NOMO-1 treated with DMSO at 0.1 percent for 48 hours (cell line): Measurements from ENCODE around the gene NRCAM.
A peak's percentile ranks its signal among the peaks of the same experiment; 100 is the strongest.
"Not testable (repeated sequence)": the region's sequence is repeated elsewhere in the genome, so short reads cannot be mapped to it uniquely, and the experiment has no call there.

Source experiments
- DNase-seq: peaks from one replicate; lab custom pipeline; 2025; ENCODE audit not compliant: unreplicated experiment; lab: John Stamatoyannopoulos, UW

NRCAM gene

DNA sequence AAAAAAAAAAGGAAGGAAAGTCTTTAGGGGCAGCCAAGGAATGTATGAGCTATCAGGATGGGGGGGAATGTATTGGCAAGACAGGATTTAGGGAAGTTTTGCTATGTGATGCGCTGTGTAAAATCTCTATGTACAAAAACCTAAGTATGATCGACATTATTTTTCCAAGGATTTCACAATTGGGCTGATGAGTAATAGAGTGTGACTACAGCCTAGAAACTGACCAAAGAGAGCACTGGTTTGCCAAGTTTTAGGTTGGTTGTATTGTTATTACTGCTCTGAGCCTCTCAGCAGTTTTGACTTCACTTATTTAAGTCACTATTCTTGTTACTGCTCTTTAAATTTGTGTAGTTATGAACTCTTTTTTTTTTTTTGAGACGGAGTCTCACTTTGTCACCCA is 107.3 kb downstream of the NRCAM start:
- no peak for DNase-seq

DNA sequence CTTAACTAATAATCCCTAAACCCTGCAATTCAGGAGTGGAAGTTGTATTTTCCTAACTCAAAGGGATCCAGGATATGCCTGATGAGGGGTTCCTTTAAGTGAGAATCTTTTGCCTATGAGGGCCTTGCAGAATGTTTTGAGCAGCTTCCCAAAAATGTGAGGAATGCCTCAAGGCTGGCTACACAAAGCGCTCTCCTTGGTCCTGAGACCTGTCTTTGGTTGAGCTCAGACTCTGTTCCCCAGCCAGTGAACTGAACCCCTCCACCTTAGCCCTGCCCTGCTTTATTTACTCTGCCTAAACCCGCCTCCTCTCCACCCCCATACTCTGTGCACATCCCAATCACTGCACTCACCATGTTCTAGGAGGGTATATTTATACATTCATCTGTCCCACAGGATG is 108.6 kb downstream of the NRCAM start:
- no peak for DNase-seq

DNA sequence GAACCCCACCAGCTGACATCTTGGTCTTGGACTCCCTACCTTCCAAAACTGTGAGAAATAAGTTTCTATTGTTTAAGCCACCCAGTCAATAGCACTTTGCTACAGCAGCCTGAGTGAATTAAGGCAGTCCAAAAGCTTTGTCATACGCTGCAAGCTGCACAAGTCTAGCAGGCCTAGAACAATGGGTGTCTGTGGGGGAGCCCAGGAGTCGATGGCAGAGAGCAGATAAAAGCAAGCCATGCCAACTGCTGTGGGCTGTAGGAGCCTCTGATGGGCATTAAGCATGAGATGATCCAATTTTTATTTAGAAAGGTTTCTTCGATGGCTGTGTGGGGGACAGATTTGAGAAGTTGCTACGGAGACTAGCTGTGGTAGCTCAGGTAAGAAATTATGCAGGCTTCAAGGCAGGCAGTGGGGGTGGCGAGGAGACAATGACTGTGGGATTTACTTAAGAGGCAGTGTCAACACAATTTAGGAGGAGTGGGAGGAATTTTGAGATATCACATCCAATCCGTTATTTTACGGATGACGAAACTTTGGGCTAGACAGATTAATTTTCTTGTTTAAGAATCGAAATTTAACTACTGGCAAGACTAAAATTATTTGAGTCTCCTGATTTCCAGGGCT is 110.4 kb downstream of the NRCAM start:
- no peak for DNase-seq

DNA sequence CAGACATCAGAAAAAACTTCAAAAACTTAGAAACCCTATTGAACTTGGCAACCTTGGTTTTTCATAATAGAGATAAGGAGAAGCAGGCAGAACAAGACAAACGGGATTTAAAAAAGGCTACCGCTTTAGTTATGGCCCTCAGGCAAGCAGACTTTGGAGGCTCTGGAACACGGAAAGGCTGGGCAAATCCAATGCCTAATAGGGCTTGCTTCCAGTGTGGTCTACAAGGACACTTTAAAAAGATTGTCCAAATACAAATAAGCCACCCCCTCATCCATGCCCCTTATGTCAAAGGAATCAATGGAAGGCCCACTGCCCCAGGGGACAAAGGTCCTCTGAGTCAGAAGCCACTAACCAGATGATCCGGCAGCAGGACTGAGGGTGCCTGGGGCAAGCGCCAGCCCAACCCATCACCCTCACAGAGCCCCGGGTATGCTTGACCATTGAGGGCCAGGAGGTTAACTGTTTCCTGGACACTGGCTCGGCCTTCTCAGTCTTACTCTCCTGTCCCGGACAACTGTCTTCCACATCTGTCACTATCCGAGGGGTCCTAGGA is 115.3 kb downstream of the NRCAM start:
- no peak for DNase-seq

DNA sequence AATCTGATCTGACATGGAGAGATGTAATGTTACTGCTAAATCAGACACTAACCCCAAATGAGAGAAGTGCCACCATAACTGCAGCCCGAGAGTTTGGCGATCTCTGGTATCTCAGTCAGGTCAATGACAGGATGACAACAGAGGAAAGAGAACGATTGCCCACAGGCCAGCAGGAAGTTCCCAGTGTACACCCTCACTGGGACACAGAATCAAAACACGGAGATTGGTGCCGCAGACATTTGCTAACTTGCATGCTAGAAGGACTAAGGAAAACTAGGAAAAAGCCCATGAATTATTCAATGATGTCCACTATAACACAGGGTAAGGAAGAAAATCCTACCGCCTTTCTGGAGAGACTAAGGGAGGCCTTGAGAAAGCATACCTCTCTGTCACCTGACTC is 115.8 kb downstream of the NRCAM start:
- not testable (repeated sequence) for DNase-seq

DNA sequence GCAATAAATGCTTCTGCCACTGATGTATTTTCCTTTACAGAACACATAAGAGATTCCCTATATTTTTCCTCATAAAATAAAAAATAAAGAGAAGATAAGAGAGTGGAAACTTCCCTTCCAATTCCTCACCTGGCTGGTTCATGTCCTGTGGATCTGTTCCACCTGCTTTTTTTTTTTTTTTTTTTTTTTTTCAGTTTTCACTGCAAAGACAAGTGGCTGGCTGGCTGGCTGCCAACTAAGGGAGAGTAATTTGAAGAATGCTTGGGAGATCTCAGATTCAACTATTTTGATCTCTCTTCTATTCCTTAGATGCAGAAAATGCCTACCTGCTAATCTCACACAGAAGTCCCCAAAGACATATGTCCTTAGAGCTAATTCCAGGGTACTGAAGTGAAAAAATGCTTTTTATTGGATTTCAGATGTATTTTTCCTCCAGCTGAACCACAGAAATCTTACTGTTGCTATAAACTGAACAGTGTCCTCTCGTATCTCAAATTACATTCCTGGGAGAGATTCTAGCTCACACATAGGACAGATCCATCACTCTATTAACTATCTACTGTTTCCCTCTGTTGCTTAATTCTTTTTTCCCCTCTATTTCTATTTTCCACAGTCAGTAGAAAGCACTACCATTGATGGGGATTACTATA is 120.8 kb downstream of the NRCAM start:
- DNase-seq: no peak

DNA sequence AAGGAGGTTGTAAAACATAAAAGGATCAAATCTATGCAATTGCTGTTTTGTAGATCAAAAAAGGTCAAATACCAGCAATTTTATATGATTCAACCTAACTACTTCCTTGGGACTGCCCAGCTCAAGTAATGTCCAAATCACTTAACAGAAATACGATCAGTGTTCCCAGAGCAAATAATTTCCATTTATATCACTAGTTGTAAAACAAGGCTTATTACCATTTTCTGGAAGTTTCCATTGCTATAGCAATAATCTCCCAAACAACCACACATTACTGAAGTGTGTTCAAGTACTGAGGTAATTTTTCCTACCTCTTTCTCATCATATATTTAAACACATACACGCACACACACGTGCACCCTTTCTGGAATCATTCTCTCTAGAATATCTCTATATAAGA is 123.3 kb downstream of the NRCAM start:
- no peak for DNase-seq

DNA sequence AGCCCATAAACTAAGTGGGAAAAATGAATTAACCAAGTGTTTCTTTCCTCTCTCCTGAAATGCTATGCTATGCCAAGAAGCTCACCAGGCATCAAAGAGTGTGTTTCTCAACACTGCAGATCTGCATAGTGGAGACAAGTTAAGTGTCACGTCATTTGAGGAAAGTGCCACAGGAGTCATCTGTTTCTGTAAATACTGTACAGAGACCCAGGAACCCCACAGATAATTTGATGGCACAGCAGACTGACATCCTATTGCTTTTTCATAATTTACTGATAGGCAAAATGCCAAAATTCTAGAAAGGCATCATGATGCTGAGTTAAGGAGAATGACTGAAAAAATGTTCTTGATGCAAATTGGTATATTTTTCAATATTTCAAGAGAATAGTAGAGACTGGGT is 124.3 kb downstream of the NRCAM start:
- DNase-seq: no peak

DNA sequence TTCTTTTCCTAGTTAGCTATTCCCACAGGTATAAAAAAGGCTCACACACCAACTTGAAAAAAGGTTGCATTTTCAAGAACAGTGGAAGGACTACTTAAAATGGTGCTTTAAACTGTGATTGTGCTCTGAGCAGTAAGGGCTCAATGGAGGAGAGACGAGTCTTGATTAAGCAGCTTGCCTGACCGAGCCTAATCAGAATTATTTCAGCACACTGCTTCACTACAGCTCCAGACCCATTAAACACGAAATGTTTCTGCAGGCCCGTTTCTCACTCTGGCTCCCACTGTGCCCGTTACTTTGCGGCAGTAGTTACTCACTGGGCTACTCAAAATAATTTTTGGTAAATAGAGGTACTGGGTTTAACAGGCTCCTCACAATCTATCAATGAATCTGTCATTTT is 126.0 kb downstream of the NRCAM start:
- DNase-seq: no peak

DNA sequence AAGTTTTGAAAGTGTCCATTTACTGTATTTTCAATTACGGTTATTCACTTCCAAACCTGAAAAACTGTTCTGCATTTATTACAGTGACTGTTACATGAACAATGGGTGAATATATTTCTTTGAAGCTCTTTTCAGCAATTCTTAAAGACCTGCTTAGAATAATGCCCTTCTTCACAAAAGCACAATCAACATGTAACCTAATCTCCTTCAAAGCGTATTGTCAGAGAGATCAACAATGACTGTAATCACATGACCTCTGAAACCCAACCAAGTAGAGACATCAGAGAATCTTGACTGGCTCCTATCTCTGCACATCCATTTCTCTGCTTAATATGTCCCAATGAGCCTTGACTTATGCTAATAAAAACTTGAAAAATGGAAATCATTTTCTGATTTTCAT is 126.7 kb downstream of the NRCAM start:
- DNase-seq: no peak

DNA sequence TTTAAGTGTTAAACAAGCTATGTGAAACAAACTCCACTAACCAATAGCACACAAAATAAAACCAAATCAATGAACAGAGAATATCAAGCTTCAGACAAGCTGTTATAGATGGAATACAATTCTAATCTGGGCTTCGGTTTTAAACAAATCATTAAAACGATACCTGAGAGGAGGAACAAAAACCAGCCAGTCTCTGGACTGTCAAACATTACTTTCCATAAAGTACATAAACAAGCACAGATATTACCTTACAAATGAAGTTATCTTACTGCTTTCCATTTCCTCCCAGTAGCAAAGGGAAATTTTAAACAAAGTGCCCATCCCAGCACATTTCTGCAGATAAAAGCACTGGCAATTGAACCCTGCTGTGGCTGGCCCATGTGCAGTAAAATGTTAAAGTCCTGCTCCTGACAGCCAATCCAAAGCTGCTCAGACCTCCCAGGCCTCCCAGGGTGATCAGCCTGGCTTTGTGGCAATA is 128.0 kb downstream of the NRCAM start:
- peak; percentile 2 for DNase-seq

DNA sequence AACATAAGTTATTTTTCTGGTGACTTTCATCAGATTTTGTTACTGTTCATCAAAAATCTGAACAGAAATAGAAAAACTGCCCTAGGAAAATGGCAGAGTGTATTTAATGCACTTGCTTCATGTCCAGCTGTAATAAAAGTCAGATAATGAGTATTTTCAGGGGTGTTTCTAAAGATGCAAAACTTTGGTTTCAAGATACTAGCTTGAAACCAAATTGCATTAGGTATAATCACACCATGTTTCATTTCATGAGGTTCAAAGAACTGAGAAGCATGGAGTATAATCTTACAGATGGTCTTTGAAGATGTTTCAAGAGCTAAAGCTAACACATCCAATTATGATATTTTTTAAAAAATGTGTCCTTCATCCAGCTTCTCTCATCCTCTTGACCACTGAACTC is 128.9 kb downstream of the NRCAM start:
- DNase-seq: no peak

DNA sequence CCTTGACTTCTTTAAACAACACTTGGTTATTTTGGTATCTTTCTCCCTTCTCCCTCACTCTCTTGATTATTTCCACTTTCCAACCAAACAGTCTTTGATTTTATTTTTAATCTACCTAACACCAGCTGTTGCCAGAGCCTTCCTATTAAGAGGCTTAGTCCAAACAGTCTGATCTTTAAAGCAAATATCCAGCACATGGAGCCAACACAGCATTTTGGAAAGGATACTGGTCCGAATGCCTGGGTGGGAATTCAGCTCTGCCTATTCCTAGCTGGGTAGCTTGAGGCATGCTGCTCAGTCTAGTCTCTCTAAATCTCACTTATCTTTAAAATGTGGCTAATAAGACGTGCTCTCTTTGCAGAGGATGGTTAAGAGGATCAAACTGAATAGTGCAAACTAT is 129.3 kb downstream of the NRCAM start:
- DNase-seq: no peak

DNA sequence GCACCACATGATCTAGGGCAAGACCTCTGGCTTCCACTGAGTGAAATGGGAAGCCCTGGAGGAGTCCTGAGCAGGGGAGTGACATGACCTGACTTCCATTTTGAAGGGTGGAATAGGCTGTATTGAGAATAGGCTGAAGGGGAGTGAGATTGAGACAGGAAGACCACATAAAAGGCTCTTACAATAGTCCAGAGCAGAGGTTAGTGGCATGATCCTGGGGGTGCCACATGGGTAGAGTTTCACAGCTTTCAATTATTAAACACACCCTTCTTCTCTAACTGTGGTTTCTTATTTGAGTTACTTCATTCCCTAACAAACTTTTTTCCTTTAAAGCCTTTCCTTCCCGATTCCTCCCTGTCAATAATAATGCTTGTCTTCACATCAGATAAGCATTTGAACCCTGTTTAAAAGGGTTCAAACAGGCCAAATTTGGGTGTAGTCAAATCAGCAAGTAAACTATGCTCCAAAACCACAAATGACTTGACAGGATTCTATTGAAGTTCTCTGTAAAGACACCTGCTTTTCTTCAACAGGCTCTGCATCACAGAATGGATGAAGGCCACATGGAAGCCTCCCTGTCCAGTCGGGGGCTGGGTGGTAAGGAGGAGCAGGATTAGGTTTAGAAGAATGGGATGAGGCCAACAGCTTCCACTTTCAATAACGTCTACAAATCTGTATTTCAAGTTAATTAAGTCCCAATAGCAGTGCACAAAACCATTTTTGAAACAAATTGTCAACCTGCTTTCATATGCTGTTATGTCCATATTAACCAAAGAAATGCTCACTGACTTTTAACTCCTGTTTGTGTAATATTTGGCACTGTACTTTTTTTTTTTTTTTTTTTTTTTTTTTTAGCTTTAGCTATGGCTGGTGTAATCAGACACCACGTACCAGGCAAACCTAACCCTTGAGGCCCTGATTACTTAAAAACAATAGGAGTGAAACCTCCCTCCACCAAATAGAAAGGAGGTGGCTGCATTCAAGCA is 131.9 kb downstream of the NRCAM start:
- no peak for DNase-seq

DNA sequence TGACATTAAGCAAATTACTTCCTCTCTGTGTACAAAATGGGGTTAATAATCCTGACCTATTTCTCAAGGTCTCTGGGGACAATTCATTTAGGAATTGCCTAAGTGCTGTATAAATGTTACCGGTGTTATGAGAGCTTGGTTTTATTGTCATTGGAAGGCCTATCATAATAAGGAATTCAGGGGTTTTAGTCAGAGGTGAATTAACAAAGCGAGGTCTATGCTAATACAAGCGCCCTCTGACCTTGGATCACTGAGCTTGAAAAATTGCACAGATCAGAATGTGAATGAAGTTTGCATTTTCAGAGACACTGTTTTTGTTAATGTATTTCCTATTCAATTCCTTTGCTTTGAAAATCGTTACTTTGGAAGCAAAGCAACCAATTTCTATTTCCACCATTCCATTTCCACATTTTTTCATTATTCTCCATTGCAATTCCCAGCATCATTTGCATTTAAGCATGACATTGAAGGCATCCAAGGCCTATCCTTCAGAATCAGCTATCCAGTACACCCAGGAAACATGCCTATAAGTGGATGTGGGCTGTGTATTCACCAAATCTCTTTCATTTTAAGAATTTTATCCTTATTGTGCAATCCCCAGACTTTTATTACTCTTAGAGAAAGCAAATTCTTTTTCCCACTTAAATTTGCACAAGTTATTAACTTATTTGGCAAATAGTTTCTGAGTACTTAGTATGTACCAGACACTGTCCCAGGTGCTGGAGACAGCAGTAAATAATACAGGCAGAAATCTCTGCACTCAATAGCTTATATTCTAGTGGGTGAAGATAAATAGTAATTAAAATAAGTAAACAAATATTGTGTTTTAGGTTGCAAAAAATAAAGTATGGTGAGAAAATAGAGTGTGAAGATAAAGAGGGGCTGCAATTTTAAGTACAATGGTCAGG is 133.1 kb downstream of the NRCAM start:
- DNase-seq: no peak

DNA sequence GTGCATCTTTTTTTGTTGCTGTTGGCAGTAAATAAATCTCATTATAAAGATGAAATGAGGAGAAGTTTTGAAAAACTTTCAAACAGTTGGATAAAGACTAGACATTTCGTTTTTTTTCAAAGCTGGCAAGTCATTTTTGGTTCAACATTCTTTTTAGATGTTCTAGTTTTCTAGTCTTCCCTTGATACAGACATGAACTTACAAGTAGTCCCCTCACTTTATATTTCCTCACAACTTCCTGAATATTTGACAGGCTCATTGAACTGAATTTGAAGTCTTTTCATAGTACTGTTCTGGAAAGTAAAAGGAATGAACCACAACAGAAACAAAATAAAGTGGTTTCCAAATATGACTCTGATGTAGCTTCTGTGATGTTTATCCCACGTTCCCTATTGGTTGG is 134.2 kb downstream of the NRCAM start:
- no peak for DNase-seq

DNA sequence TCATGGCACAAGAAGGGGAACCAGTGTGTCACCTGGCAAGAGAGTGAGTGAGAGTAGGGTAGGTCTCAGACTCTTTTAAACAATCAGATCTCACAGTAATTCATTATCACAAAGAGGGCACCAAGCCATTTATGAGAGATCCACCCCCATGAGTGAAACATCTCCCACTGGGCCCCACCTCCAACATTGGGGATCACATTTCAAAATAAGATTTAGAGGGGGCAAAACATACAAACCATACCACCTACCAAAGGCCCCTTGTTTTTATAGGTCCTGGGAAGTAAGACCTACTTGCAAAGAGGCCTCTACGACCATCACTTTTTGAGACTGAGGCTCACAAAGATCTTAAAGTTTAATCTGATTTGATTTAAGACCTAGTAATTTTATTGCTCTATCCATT is 134.9 kb downstream of the NRCAM start:
- no peak for DNase-seq

DNA sequence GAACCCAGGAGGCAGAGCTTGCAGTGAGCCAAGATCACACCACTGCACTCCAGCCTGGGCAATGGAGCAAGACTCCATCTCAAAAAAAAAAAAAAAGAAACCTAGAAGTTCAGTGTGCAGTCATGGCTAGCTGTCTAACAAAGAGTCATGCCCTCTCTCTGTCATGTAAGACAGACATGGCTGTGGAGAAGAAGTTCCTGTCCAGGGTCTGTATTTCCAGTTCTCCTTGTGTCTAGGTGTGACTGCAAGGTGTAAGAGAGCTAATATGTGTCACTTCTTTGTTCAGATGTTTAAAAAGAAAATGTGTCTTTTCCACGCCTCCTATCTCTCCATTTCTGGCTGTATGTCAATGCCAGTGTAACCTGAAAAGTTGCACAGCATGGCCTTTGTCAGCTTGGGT is 139.5 kb downstream of the NRCAM start:
- DNase-seq: no peak

DNA sequence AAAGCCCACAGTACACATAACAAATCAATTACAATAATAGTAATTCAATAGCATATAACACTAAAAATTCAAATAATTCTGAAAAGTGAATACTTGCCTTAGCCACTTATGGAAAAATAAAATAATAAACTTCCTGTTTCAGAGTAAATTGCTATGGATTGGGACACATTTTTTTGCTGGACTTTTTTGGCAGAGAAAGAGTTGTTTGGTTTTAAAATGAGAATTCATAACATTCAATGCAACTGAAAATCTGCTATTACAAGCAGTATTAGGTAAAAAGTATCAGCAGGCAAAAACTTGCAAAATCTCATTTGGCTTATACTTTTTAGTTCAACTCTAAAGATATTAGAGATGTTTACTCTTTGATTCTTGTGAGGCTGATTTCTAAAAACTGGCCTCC is 141.7 kb downstream of the NRCAM start:
- DNase-seq: no peak

DNA sequence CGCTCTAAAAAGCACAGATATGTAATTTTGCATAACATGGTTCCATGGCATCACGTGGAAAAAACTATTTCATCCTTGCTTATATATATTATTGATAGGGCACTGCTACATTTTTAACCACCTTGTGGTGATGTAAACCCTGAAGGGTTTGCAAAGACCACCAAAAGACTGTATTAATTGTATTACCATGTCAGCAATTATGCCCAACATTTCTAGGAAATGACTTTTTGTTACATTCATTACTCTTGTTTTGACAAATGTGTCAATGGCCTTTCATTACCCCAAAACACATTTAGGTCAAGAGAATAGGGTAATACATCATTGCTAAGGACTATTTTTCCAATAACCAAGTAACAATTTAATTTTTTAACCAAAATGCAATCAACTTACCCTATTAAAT is 142.2 kb downstream of the NRCAM start:
- no peak for DNase-seq

DNA sequence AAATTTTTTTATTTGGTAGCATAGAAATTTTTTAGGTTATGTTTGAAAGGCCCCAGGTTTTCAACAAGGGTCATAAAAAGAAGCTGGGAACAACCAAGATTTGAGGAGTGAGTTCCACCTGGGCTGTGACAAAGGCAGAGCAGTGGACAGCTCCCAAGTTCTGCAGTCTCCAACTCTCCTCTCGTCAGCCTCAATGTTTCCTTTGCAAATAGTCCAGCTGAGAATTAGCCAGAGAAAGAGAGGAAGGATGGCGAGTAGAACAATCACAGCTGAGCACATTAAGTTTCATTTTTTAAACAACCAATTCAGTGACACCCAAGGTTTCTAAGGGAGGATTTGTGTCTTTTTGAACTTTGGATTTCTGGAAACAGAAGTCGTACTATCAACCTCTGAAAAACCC is 143.2 kb downstream of the NRCAM start:
- DNase-seq: no peak
